Measurements from ENCODE around the gene DRC3.

GRCh38 chr17:18004884-18005305 is 32.2 kb downstream of the DRC3 start:
- TF ChIP-seq POLR2A (IDR thresholded peaks at IDR 0.05) (no peak), CTCF (IDR thresholded peaks at IDR 0.05) (no peak), POLR2AphosphoS5 (IDR thresholded peaks at IDR 0.05; ENCODE audit: insufficient read depth in 1 of 2, low read depth in 1 of 2) (no peak)

Measured in vagina (tissue), 2 donors.